ENCODE measurements around the gene SERP2. TPM values are rescaled to one million over a fixed set of nuclear protein-coding genes. Genes with fewer than 3 reads are reported as not detected.
A peak's percentile ranks its signal among the peaks of the same experiment; 100 is the strongest.

SERP2 gene
- polyA plus RNA-seq, 3 donors from 2014 or later, result 3.9 to 8.1 (median 4.3) TPM

DNA sequence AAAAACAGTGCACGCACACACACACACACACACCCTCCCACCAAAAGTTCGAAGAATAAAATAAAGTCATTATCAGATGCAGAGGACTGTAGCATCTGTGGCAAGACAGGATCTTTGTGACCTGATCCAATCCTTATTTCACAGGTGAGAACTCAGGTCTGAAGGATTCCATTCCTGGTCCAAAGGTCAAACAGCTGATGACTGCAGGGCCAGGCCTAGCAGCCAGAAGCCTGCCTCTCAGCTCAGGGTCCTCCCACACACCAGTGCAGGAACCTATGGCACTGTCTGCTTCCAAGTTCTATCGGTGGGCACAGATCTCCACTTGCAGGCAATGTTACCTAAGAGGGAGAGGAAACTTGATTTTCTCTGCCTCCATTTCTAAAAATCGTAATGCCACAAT lies 57.5 kb downstream of the SERP2 start:
- Mint-ChIP-seq H3K36me3 (peaks cover 0 to 5% (median 0%) of the 10 kb centered on the region in 3 donors), H3K27ac (no peak overlapping the region), H3K27me3 (ENCODE audit: low read depth in 3 of 3) (peaks cover 2 to 5% (median 3%) of the 10 kb centered on the region in 3 donors), H3K9me3 (no peaks in the 10 kb centered on the region), H3K4me1 (peaks cover 14 to 18% of the 10 kb centered on the region in 2 donors), H3K4me3 (no peak overlapping the region)
- no peak for DNase-seq

DNA sequence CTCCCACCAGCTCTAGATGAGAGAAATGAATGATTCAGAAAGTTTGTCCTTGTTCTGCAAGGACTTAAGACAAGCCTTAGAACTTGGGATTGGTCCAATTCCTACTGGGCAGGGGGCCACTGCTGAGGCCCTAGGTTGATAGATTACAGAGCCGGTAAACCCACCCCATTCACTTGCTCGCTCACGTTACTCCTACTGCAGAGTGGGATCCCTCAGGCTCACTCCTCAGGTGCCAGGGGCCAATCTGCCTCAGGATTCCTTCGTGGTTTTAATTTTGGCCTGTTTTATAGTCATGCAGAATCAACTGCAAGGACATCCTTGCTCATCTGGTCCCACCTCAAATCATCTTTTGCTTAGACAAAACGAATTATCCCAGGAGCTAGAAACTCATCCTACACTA lies 59.0 kb downstream of the SERP2 start:
- H3K4me1 Mint-ChIP-seq, result peaks cover 25 to 31% of the 10 kb centered on the region in 2 donors
- peaks cover 2 to 5% (median 3%) of the 10 kb centered on the region in 3 donors for H3K27me3 Mint-ChIP-seq (ENCODE audit: low read depth in 3 of 3)
- H3K9me3 Mint-ChIP-seq, result no peaks in the 10 kb centered on the region
- H3K27ac Mint-ChIP-seq, result no peak overlapping the region
- no peaks in the 10 kb centered on the region for H3K36me3 Mint-ChIP-seq
- DNase-seq, result no peak
- H3K4me3 Mint-ChIP-seq, result no peak overlapping the region

DNA sequence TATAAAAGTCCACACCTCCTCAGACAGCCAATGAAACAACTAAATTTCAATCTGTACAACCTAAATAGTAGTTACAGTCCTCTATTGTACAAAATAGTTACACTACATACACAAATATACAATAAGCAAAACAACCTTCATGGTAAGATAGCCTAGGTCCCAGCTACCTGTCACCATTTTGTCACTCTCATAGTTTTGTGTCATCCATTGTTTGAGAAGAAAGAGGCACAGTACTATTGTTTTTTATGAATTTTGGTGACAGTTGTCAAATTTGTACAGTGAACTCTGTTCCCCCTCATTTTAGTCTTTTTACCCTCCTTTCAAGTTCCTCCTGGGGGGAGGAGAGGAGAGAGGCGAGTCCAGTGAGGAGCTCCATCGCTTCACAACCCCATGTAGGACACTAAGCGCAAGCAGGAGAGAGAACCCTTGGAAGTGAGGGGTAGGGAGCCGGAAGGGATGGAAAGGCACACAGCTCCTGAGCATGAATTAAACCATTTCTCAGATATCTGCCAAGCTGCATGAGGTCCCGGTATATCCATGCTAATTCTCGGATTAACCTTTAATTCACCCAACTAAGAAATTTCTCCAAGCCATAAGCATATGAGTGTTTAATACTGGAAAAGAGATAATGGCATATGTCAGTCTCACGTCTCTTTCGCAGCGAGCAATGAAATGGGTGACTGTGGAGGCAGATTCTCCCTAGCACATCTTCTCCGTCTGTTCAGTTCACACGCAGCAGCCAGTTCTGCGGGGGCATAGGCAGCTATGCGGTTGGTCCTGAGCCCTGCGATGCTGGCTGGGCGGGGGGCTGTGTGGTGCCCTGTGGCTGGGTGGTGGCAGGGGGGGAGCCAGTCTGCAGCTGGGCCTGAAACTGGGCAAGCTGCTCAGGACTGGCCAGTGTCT lies 60.5 kb downstream of the SERP2 start:
- DNase-seq, result no peak
- H3K4me3 Mint-ChIP-seq, result peak overlapping the region; percentile 47 to 96 (median 67)
- peak overlapping the region in 5 of 6 donors; percentile 38 to 87 (median 77) for H3K27ac Mint-ChIP-seq
- peaks cover 26 to 34% of the 10 kb centered on the region in 2 donors for H3K4me1 Mint-ChIP-seq
- H3K9me3 Mint-ChIP-seq, result no peaks in the 10 kb centered on the region
- H3K36me3 Mint-ChIP-seq, result no peaks in the 10 kb centered on the region
- H3K27me3 Mint-ChIP-seq (ENCODE audit: low read depth in 3 of 3), result peaks cover 2 to 5% (median 3%) of the 10 kb centered on the region in 3 donors

DNA sequence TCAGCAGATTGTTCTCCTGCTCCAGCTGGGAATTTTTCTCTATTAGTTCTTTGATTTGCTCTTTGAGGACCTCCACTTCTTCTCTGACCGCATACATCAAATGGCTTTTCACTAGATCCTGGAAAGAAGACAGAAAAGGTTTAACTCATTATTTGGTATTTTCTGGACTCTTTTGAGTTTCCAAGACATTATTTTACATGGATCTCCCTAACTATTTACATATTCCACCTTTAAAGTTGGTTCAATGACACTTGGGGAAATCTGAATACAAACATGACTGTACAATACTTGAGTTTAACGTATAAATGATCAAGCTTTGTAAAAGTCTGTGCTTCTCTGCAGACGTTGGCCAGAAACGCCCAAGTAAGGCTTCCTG lies 61.1 kb downstream of the SERP2 start:
- Mint-ChIP-seq H3K9me3 (no peaks in the 10 kb centered on the region), H3K27me3 (ENCODE audit: low read depth in 3 of 3) (peaks cover 2 to 5% (median 3%) of the 10 kb centered on the region in 3 donors), H3K4me1 (peaks cover 26 to 34% of the 10 kb centered on the region in 2 donors), H3K36me3 (no peaks in the 10 kb centered on the region), H3K27ac (peak overlapping the region; percentile 69 to 92 (median 76)), H3K4me3 (peak overlapping the region; percentile 79 to 96 (median 86))
- DNase-seq, result no peak

DNA sequence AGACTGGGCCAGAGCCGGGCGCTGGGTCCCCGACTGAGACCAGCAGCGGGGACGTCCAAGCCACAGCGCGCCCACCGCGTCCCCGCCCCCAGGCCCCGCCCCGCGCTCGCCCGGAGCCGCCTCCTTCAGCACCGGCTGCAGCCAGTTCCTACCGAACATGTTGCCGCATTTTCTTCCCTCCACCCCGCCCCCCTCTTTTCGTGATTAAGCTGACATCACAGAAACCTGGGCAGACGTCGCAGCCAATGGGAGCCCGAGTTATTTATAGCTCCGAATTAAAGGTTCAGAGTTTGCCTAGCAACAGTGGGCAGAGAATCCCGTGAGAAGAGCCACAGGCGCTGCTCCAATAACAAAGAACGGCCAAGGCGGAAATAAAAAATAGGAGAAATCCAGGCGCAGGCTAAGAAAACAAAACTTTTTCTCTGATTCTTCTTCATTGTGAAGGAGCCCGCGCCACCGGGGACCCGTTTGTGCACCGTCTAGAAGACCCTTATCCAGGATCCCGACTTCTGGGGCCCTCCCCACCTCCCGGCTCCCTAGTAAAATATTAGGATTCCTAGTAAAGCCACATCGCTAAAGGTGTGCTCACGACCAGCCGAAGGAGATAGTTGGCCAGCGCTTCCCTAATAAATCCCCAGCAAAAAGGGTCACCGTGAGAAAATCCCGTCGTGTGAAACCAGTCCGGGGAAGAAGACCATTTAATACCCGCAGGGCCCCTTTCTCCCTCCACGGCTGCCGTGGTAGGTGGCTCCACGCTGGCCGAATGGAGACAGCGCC lies 61.7 kb downstream of the SERP2 start:
- Mint-ChIP-seq H3K36me3 (no peaks in the 10 kb centered on the region), H3K4me3 (peak overlapping the region; percentile 79 to 96 (median 86)), H3K27me3 (ENCODE audit: low read depth in 3 of 3) (peaks cover 2 to 5% (median 3%) of the 10 kb centered on the region in 3 donors), H3K27ac (peak overlapping the region; percentile 77 to 92 (median 90)), H3K4me1 (peaks cover 26 to 34% of the 10 kb centered on the region in 2 donors), H3K9me3 (no peaks in the 10 kb centered on the region)
- DNase-seq, result peak; percentile 82 to 88 (median 84)

DNA sequence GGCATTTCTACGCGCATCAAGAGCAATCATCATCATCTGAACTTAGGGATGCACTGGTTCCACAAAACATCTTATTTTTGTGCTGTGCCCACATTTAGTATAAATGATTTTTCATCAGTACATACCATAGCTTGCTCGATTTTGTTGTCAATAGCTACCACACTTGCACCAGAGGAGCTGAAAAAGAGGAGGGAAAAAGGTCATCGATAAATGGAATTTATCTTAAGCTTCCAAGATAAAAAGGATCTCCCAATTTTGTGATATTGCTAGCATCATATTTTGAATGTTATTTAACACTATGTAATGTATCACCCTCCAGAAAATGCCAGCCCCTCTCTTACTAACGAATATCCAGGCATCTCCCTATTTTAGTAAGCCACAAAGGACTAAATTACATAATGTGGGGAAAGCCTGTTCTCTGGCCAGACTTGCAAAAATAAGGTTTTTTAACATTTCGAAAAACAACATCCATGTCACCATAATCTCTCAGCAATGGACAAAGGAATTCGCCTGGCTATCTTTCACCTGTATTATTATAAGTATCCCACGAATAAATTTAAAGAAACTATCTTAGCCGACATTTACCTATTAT lies 62.4 kb downstream of the SERP2 start:
- peak overlapping the region; percentile 79 to 96 (median 86) for H3K4me3 Mint-ChIP-seq
- H3K4me1 Mint-ChIP-seq, result peaks cover 26 to 34% of the 10 kb centered on the region in 2 donors
- H3K27me3 Mint-ChIP-seq (ENCODE audit: low read depth in 3 of 3), result peaks cover 2 to 5% (median 4%) of the 10 kb centered on the region in 3 donors
- no peaks in the 10 kb centered on the region for H3K9me3 Mint-ChIP-seq
- DNase-seq, result no peak
- H3K36me3 Mint-ChIP-seq, result no peaks in the 10 kb centered on the region
- H3K27ac Mint-ChIP-seq, result peak overlapping the region; percentile 24 to 92 (median 90)

DNA sequence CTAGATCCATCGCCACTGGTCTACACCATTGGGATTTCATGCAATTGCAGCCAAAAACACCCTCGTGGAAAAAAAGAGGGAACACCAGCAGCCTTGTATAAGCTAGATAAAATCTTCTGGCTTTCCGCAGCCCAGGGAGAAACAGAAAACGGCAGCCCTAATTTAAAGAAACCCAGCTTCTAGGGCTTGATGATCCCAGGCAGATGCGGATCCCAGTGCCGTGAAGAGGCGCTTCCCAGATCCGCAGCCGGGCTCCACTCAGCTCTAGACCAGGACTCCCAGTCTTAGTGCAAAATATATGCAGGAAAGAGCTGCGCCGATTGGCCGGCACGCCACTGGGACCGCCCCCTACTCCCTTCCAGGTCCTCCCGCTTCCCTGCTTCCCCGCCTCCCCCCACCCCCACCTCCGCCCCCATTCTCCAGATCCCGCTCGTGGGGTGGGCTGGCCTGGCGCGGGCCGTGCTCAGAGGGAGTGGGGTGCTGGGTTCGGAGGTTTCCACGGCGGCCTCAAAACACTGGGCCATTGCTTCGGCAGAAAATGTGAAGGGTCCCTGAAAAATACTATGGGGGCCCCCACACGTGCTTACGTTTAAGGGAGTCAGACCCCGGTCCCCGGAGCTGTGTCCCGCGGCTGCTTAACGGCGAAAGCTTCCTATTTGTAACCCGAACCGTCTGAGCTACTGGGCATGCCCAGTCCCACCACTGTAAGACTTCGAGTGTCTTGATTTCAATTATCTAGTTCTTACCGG lies 63.1 kb downstream of the SERP2 start:
- DNase-seq, result peak; percentile 45 to 49 (median 46)
- Mint-ChIP-seq H3K9me3 (no peaks in the 10 kb centered on the region), H3K36me3 (no peaks in the 10 kb centered on the region), H3K27ac (peak overlapping the region; percentile 24 to 92 (median 90)), H3K27me3 (ENCODE audit: low read depth in 3 of 3) (peaks cover 2 to 5% (median 5%) of the 10 kb centered on the region in 3 donors), H3K4me1 (peaks cover 26 to 34% of the 10 kb centered on the region in 2 donors), H3K4me3 (peak overlapping the region; percentile 79 to 96 (median 86))

DNA sequence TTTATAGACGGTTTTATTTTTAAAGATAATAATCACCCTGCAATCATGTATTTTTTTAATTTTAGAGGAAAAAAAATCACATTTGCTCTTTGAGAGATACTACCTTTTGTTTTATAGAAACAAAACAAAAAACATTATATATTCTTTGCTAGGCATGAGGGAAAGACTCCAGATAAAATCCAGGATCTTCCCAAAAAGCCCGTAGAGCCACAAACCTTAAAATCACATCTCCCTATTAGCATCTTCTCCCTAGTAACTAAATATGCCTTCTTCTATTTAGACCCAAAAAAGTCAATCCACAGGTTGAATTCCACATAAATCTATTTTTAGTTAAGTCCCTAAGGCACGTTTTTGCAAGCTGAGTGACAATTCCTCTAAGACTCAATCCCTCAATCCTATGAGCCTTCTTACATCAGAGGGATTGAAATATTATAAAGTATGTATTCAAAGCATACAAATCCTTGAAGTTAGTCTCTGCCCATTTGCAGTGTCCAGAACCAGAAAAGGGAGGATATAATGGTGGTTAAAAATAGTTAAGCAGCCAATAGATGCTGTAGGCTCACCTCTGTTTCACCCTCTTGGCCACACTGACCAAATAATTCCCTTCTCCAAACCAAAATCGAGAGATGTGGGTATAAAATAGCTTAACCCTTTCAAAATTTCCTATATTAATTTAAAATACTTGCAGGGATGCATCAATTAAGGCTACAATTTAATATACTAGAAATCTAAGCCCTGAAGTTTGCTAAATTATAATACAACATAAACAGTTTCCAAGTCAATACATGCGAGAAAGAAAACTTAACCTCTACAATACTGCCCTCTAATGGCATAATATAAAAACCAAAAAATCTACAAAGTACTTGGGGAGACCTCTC lies 64.0 kb downstream of the SERP2 start:
- peaks cover 26 to 34% of the 10 kb centered on the region in 2 donors for H3K4me1 Mint-ChIP-seq
- H3K27ac Mint-ChIP-seq, result peak overlapping the region in 5 of 6 donors; percentile 35 to 92 (median 53)
- peak; percentile 58 to 66 (median 61) for DNase-seq
- H3K9me3 Mint-ChIP-seq, result no peaks in the 10 kb centered on the region
- no peaks in the 10 kb centered on the region for H3K36me3 Mint-ChIP-seq
- H3K27me3 Mint-ChIP-seq (ENCODE audit: low read depth in 3 of 3), result peaks cover 2 to 6% (median 5%) of the 10 kb centered on the region in 3 donors
- H3K4me3 Mint-ChIP-seq, result peak overlapping the region; percentile 79 to 96 (median 86)

DNA sequence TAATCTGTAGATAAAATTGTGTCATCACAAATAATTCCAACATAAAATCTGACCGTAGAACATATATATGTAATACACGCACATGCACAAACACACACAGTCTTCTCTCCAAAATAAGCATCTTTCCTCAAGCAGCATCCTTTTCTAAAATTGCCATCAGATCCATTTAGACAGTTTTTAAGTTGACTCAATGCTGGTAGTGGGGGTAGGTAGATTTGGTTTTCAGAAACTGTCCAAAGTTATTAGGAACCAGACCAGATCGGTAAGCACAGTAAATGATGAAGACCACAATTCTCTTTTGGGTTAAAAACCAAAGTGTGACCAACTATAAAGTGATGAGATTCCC lies 64.6 kb downstream of the SERP2 start:
- Mint-ChIP-seq H3K9me3 (no peaks in the 10 kb centered on the region), H3K27me3 (ENCODE audit: low read depth in 3 of 3) (peaks cover 2 to 6% (median 5%) of the 10 kb centered on the region in 3 donors), H3K27ac (peak overlapping the region in 1 of 6 donors; percentile 92), H3K4me3 (no peak overlapping the region), H3K36me3 (no peaks in the 10 kb centered on the region), H3K4me1 (peaks cover 26 to 34% of the 10 kb centered on the region in 2 donors)
- DNase-seq, result no peak

DNA sequence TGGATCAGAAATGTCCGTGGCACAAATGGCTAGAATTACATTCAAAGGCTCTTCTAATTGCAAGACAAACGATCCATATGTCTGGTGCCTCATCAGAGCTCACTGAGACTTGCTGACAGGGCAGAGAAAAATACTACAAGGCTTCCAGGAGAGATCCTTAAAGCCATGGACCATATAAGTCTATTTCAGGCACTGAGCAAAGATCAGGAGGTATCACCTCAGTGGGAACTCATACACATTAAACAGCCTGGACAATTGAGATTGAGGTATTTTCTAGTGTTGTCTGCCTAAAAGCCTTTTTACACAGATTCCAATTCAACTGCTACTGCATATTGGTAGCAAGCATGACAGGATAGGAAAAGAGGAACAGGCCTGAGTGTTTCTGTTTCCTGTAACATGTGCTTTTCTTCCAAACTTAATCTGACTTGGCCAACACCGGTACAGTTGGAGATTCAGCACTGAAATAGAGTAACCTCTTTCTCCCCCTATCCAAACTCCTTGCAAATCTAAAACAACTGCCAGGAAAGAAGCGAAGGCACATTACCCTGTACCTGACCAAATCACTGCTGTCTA lies 65.9 kb downstream of the SERP2 start:
- Mint-ChIP-seq H3K27me3 (ENCODE audit: low read depth in 3 of 3) (peaks cover 0 to 8% (median 6%) of the 10 kb centered on the region in 3 donors), H3K9me3 (no peaks in the 10 kb centered on the region), H3K4me1 (peaks cover 25 to 33% of the 10 kb centered on the region in 2 donors), H3K36me3 (no peaks in the 10 kb centered on the region), H3K4me3 (no peak overlapping the region), H3K27ac (no peak overlapping the region)
- DNase-seq, result no peak

DNA sequence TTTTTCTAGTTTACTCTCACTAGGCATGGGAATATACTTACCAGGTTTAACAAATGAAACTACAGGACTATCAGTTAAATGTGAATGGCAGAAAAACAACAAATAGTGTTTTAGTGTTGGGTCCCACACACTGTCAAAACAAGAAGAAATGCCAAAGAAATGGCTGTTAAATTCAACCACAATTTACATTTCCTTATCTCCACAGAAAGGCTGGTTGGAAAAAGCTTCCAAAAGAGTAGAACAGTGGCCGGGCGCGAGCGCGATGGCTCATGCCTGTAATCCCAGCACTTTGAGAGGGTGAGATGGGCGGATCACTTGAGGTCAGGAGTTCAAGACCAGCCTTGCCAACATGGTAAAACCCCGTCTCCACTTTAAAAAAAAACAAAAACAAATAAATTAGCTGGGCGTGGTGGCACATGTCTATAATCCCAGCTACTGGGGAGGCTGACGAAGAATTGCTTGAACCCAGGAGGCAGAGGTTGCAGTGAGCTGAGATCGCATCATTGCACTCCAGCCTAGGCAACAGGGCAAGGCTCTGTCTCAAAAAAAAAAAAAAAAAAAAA lies 66.5 kb downstream of the SERP2 start:
- no peaks in the 10 kb centered on the region for H3K9me3 Mint-ChIP-seq
- DNase-seq, result no peak
- H3K36me3 Mint-ChIP-seq, result no peaks in the 10 kb centered on the region
- H3K4me3 Mint-ChIP-seq, result no peak overlapping the region
- peaks cover 22 to 27% of the 10 kb centered on the region in 2 donors for H3K4me1 Mint-ChIP-seq
- H3K27me3 Mint-ChIP-seq (ENCODE audit: low read depth in 3 of 3), result peaks cover 0 to 8% (median 6%) of the 10 kb centered on the region in 3 donors
- no peak overlapping the region for H3K27ac Mint-ChIP-seq

Data from immature natural killer cell (primary cell).